Stimulated activated naive CD8-positive, alpha-beta T cell treated with anti-CD3 and anti-CD28 coated beads, Interleukin-15, Interleukin-2, amounts not matched to agents 100 ng/mL and 50 ng/mL, for 24 hours (primary cell): ENCODE measurements around the gene DCTN1.
A peak's percentile ranks its signal among the peaks of the same experiment; 100 is the strongest.

ENCODE experiments used
- H3K27ac Mint-ChIP-seq: one replicate; pipeline ENCODE4 v1.8.0; 2021; ENCODE audit warnings: mild to moderate bottlenecking, mixed read lengths
- H3K27me3 Mint-ChIP-seq: one replicate; pipeline ENCODE4 v1.8.0; 2021; ENCODE audit warnings: mixed read lengths
- H3K36me3 Mint-ChIP-seq: one replicate; pipeline ENCODE4 v1.8.0; 2021; ENCODE audit warnings: low read depth, mixed read lengths
- H3K4me1 Mint-ChIP-seq: one replicate; pipeline ENCODE4 v1.8.0; 2021; ENCODE audit warnings: low read depth, mixed read lengths
- H3K4me3 Mint-ChIP-seq: one replicate; pipeline ENCODE4 v1.8.0; 2021; ENCODE audit warnings: mild to moderate bottlenecking, mixed read lengths
- H3K9me3 Mint-ChIP-seq: one replicate; pipeline ENCODE4 v1.8.0; 2021; ENCODE audit warnings: mixed read lengths

DCTN1 gene

GRCh38 chr2:74417763-74418162, 37.7 kb upstream of the DCTN1 start:
- H3K27me3 Mint-ChIP-seq, result no peaks in the 10 kb centered on the region
- H3K36me3 Mint-ChIP-seq, result no peaks in the 10 kb centered on the region
- no peak overlapping the region for H3K4me3 Mint-ChIP-seq
- peaks cover 36% of the 10 kb centered on the region for H3K4me1 Mint-ChIP-seq
- no peak overlapping the region for H3K27ac Mint-ChIP-seq
- no peaks in the 10 kb centered on the region for H3K9me3 Mint-ChIP-seq

GRCh38 chr2:74417197-74417596, 37.1 kb upstream of the DCTN1 start:
- H3K27me3 Mint-ChIP-seq, result no peaks in the 10 kb centered on the region
- H3K27ac Mint-ChIP-seq, result peak overlapping the region; percentile 49
- no peaks in the 10 kb centered on the region for H3K9me3 Mint-ChIP-seq
- H3K4me3 Mint-ChIP-seq, result no peak overlapping the region
- peaks cover 32% of the 10 kb centered on the region for H3K4me1 Mint-ChIP-seq
- no peaks in the 10 kb centered on the region for H3K36me3 Mint-ChIP-seq

- H3K36me3 Mint-ChIP-seq, result no peaks in the 10 kb centered on the region
- H3K27ac Mint-ChIP-seq, result no peak overlapping the region
- H3K4me1 Mint-ChIP-seq, result peaks cover 31% of the 10 kb centered on the region
- no peaks in the 10 kb centered on the region for H3K9me3 Mint-ChIP-seq
- H3K4me3 Mint-ChIP-seq, result no peak overlapping the region
- no peaks in the 10 kb centered on the region for H3K27me3 Mint-ChIP-seq
Measured at GRCh38 chr2:74416778-74417177, 36.7 kb upstream of the DCTN1 start.

GRCh38 chr2:74415762-74416395, 35.8 kb upstream of the DCTN1 start:
- Mint-ChIP-seq H3K9me3 (no peaks in the 10 kb centered on the region), H3K4me1 (peaks cover 26% of the 10 kb centered on the region), H3K36me3 (no peaks in the 10 kb centered on the region), H3K27me3 (no peaks in the 10 kb centered on the region), H3K4me3 (peak overlapping the region; percentile 65), H3K27ac (no peak overlapping the region)

GRCh38 chr2:74414881-74415761, 35.0 kb upstream of the DCTN1 start:
- no peaks in the 10 kb centered on the region for H3K36me3 Mint-ChIP-seq
- H3K9me3 Mint-ChIP-seq, result no peaks in the 10 kb centered on the region
- peak overlapping the region; percentile 65 for H3K4me3 Mint-ChIP-seq
- H3K27me3 Mint-ChIP-seq, result no peaks in the 10 kb centered on the region
- H3K27ac Mint-ChIP-seq, result no peak overlapping the region
- peaks cover 20% of the 10 kb centered on the region for H3K4me1 Mint-ChIP-seq

DNA sequence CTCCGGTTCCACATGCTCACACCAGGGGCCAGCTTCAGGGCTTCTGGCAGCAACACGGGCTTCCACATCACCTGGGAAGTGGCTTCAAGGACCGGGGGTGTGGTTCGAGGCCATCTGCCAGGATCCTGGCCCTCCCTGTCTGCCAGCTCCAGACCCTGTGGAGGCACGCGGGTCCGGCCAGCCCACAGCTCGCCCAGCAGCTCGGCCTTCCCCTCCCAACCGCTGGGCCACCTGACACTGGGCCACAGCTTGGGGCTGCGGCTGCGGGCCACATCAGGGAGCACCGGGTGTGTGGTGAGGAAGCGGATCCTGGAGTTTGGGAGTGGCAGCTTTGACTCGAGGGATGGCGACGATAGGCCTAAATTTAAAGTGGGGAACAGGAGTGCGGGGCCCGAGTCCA, 34.3 kb upstream of the DCTN1 start:
- Mint-ChIP-seq H3K9me3 (no peaks in the 10 kb centered on the region), H3K4me1 (peaks cover 15% of the 10 kb centered on the region), H3K4me3 (peak overlapping the region; percentile 52), H3K36me3 (no peaks in the 10 kb centered on the region), H3K27me3 (no peaks in the 10 kb centered on the region), H3K27ac (no peak overlapping the region)

- no peak overlapping the region for H3K4me3 Mint-ChIP-seq
- no peaks in the 10 kb centered on the region for H3K27me3 Mint-ChIP-seq
- H3K27ac Mint-ChIP-seq, result no peak overlapping the region
- peaks cover 15% of the 10 kb centered on the region for H3K4me1 Mint-ChIP-seq
- H3K9me3 Mint-ChIP-seq, result no peaks in the 10 kb centered on the region
- H3K36me3 Mint-ChIP-seq, result no peaks in the 10 kb centered on the region
Measured at GRCh38 chr2:74413001-74413698, 33.0 kb upstream of the DCTN1 start.

GRCh38 chr2:74407682-74408081, 27.6 kb upstream of the DCTN1 start:
- Mint-ChIP-seq H3K36me3 (no peaks in the 10 kb centered on the region), H3K4me1 (no peaks in the 10 kb centered on the region), H3K27ac (no peak overlapping the region), H3K9me3 (no peaks in the 10 kb centered on the region), H3K4me3 (no peak overlapping the region), H3K27me3 (no peaks in the 10 kb centered on the region)

DNA sequence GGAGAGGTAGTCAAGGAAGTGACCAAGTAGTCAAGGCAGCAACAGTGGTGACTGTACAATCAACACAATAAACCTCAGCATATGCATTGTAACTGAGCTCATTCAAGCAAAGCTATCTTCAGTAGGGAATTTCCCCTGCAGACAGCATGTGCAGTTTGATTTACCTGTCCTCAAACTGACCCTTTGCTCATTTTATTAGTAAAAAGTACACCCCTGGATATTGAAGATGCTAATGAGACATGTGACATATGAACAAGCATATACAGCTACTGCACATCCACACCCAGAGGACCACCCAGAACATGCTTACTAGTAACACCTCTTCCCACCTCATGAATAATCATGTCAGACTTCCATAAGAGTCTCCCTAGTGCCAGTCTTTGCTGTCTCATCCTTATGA, 25.9 kb upstream of the DCTN1 start:
- Mint-ChIP-seq H3K36me3 (no peaks in the 10 kb centered on the region), H3K27ac (no peak overlapping the region), H3K27me3 (no peaks in the 10 kb centered on the region), H3K4me1 (no peaks in the 10 kb centered on the region), H3K9me3 (no peaks in the 10 kb centered on the region), H3K4me3 (no peak overlapping the region)

GRCh38 chr2:74401891-74402290, 21.8 kb upstream of the DCTN1 start:
- no peaks in the 10 kb centered on the region for H3K27me3 Mint-ChIP-seq
- no peaks in the 10 kb centered on the region for H3K4me1 Mint-ChIP-seq
- no peak overlapping the region for H3K27ac Mint-ChIP-seq
- H3K4me3 Mint-ChIP-seq, result no peak overlapping the region
- H3K9me3 Mint-ChIP-seq, result no peaks in the 10 kb centered on the region
- H3K36me3 Mint-ChIP-seq, result no peaks in the 10 kb centered on the region

- Mint-ChIP-seq H3K9me3 (no peaks in the 10 kb centered on the region), H3K4me3 (no peak overlapping the region), H3K27me3 (peaks cover 4% of the 10 kb centered on the region), H3K4me1 (no peaks in the 10 kb centered on the region), H3K27ac (no peak overlapping the region), H3K36me3 (no peaks in the 10 kb centered on the region)
Measured at GRCh38 chr2:74399785-74400184, 19.7 kb upstream of the DCTN1 start.

- Mint-ChIP-seq H3K36me3 (no peaks in the 10 kb centered on the region), H3K27me3 (peaks cover 7% of the 10 kb centered on the region), H3K4me3 (no peak overlapping the region), H3K9me3 (no peaks in the 10 kb centered on the region), H3K4me1 (no peaks in the 10 kb centered on the region), H3K27ac (no peak overlapping the region)
Measured at GRCh38 chr2:74396149-74396548, 16.0 kb upstream of the DCTN1 start.

GRCh38 chr2:74393525-74393924, 13.4 kb upstream of the DCTN1 start:
- Mint-ChIP-seq H3K27ac (no peak overlapping the region), H3K27me3 (peaks cover 7% of the 10 kb centered on the region), H3K4me1 (no peaks in the 10 kb centered on the region), H3K36me3 (no peaks in the 10 kb centered on the region), H3K4me3 (no peak overlapping the region), H3K9me3 (no peaks in the 10 kb centered on the region)

DNA sequence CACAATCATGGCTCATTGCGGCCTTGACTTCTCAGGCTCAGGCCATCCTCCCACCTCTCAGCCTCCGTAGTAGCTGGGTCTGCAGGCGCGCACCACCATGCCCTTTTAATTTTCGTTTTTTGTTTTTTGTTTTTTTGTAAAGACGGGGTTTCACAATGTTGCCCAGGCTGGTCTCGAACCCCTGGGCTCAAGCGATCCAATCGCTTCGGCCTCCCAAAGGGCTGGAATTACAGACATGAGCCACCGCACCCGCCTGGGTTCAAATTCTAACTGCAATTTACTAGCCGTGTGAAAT, 12.3 kb upstream of the DCTN1 start:
- peak overlapping the region; percentile 93 for H3K4me3 Mint-ChIP-seq

More for the DNA sequence above, 12.3 kb upstream of the DCTN1 start:
- no peaks in the 10 kb centered on the region for H3K36me3 Mint-ChIP-seq
- no peaks in the 10 kb centered on the region for H3K9me3 Mint-ChIP-seq
- H3K27me3 Mint-ChIP-seq, result peaks cover 7% of the 10 kb centered on the region
- H3K4me1 Mint-ChIP-seq, result no peaks in the 10 kb centered on the region
- peak overlapping the region; percentile 28 for H3K27ac Mint-ChIP-seq
